A549 (cell line): ENCODE data around the gene LDLRAD3.

ENCODE experiments used
- BHLHE40 ChIP-seq: IDR thresholded peaks from 2 replicates; pipeline ENCODE4 v1.6.1; 2012; ENCODE audit warnings: low read depth, low read length, inconsistent platforms
- EP300 ChIP-seq, 2 experiments: fragments of >200 bp; sonication (Bioruptor Twin); formaldehyde crosslinking; IDR thresholded peaks; 2 replicates in 1 of 2; 3 replicates in 1 of 2; pipeline ENCODE4 v1.6.1; 2016 to 2017
- FOSL2 ChIP-seq, 2 experiments: fragments of 450-650 bp in 1 of 2; fragments of >200 bp in 1 of 2; sonication (Bioruptor Twin) in 1 of 2; formaldehyde crosslinking; IDR thresholded peaks; 2 replicates each; pipeline versions ENCODE4 v1.5.0 to v1.6.1; 2016 to 2020; ENCODE audit warnings: mild to moderate bottlenecking in 1 of 2, moderate library complexity in 1 of 2
- TF ChIP-seq, protein P1 (sequence below): fragments of >200 bp; sonication (Bioruptor Twin); formaldehyde crosslinking; IDR thresholded peaks from 3 replicates; pipeline ENCODE4 v1.5.1; 2016

- TF ChIP-seq, protein P1, sequence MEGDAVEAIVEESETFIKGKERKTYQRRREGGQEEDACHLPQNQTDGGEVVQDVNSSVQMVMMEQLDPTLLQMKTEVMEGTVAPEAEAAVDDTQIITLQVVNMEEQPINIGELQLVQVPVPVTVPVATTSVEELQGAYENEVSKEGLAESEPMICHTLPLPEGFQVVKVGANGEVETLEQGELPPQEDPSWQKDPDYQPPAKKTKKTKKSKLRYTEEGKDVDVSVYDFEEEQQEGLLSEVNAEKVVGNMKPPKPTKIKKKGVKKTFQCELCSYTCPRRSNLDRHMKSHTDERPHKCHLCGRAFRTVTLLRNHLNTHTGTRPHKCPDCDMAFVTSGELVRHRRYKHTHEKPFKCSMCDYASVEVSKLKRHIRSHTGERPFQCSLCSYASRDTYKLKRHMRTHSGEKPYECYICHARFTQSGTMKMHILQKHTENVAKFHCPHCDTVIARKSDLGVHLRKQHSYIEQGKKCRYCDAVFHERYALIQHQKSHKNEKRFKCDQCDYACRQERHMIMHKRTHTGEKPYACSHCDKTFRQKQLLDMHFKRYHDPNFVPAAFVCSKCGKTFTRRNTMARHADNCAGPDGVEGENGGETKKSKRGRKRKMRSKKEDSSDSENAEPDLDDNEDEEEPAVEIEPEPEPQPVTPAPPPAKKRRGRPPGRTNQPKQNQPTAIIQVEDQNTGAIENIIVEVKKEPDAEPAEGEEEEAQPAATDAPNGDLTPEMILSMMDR: no peak
- TF ChIP-seq BHLHE40: no peak
- TF ChIP-seq FOSL2 (IDR thresholded peaks at IDR 0.05): no peak
- TF ChIP-seq FOSL2 (CRISPR knock-in tag; IDR thresholded peaks at IDR 0.05): no peak
- TF ChIP-seq EP300 (IDR thresholded peaks at IDR 0.05): no peak
Measured at GRCh38 chr11:36092314-36093030, 148.6 kb downstream of the LDLRAD3 start.
